ENCODE results near the gene MCTP1. TPM values are rescaled to one million over a fixed set of nuclear protein-coding genes. Genes with fewer than 3 reads are reported as not detected.
"Not testable (repeated sequence)": the region's sequence is repeated elsewhere in the genome, so short reads cannot be mapped to it uniquely, and the experiment has no call there.

Gene MCTP1
- total and polyA plus RNA-seq, 8 donors: 4.4 to 55.1 (median 5.9) TPM

- H3K27me3 ChIP-seq: no peaks in the 10 kb centered on the region
- no peak overlapping the region for H3K27ac ChIP-seq
- peak; percentile 99 for ATAC-seq
- DNase-seq: peak in 2 of 4 donors; percentile 46 to 61
- H3K4me1 ChIP-seq: peaks cover 0 to 5% of the 10 kb centered on the region in 2 donors
- H3K36me3 ChIP-seq: no peaks in the 10 kb centered on the region
- H3K9me3 ChIP-seq: no peaks in the 10 kb centered on the region
- no peak overlapping the region for H3K4me3 ChIP-seq
- intact Hi-C loops (cut with DNase I): loop anchor here in 1 of 2 donors (10.0 kb wide), 1 partner anchor 296 kb away; no protein-coding TSS in a partner anchor
- TF ChIP-seq CTCF (IDR thresholded peaks at IDR 0.05): peak; percentile 58 to 73
Observed at GRCh38 chr5:94968507-94969095, 316.3 kb downstream of the MCTP1 start.

GRCh38 chr5:94967525-94967924 lies 317.4 kb downstream of the MCTP1 start:
- Histone ChIP-seq H3K4me3 (no peak overlapping the region), H3K9me3 (no peaks in the 10 kb centered on the region), H3K36me3 (no peaks in the 10 kb centered on the region), H3K27me3 (no peaks in the 10 kb centered on the region), H3K27ac (no peak overlapping the region), H3K4me1 (peaks cover 0 to 5% of the 10 kb centered on the region in 2 donors)
- ATAC-seq (no peak), DNase-seq (no peak)
- TF ChIP-seq CTCF (IDR thresholded peaks at IDR 0.05): no peak
- intact Hi-C loops (cut with DNase I): loop anchor here in 1 of 2 donors (10.0 kb wide), 1 partner anchor 297 kb away; no protein-coding TSS in a partner anchor

- H3K27ac ChIP-seq; DNase-seq; H3K4me3 ChIP-seq; H3K27me3 ChIP-seq; intact Hi-C loops (cut with DNase I); H3K36me3 ChIP-seq; ATAC-seq; H3K4me1 ChIP-seq: not testable (repeated sequence)
- H3K9me3 ChIP-seq: peaks cover 0 to 21% of the 10 kb centered on the region in 2 donors
Observed at GRCh38 chr5:94959279-94959678, 325.6 kb downstream of the MCTP1 start.

DNA sequence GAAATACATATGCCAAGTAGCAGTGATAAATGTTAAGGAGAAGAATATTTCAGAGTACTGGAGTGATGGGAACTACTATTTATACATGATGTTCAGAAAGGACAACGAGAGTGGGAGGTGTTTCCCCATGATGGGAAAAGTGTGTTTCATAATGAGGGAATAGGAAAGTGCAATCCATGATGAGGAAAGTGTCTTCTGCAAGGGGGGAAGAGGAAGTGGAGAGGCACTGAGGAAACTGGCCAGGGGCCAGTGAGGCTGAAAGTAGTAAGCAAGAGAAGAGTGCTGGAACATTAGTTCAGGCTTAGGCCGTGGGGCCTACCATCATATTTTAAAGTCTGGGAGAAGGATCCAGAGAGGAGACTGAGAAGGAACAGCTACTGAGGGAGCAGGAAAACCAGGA lies 339.2 kb downstream of the MCTP1 start:
- TF ChIP-seq CTCF (IDR thresholded peaks at IDR 0.05): no peak
- no peak for ATAC-seq
- peak overlapping the region in 1 of 2 donors; percentile 66 for H3K27ac ChIP-seq
- no peak overlapping the region for H3K4me3 ChIP-seq
- peaks cover 0 to 8% of the 10 kb centered on the region in 2 donors for H3K36me3 ChIP-seq
- DNase-seq: peak in 2 of 4 donors; percentile 45 to 65
- H3K27me3 ChIP-seq: no peaks in the 10 kb centered on the region
- peaks cover 0 to 17% of the 10 kb centered on the region in 2 donors for H3K4me1 ChIP-seq
- intact Hi-C loops (cut with DNase I): no loop called here
- no peaks in the 10 kb centered on the region for H3K9me3 ChIP-seq

GRCh38 chr5:94944160-94944559 lies 340.7 kb downstream of the MCTP1 start:
- H3K4me3 ChIP-seq: no peak overlapping the region
- H3K27ac ChIP-seq: no peak overlapping the region
- TF ChIP-seq CTCF (IDR thresholded peaks at IDR 0.05): no peak
- intact Hi-C loops (cut with DNase I): no loop called here
- H3K36me3 ChIP-seq: peaks cover 0 to 18% of the 10 kb centered on the region in 2 donors
- H3K4me1 ChIP-seq: peaks cover 0 to 17% of the 10 kb centered on the region in 2 donors
- no peaks in the 10 kb centered on the region for H3K9me3 ChIP-seq
- ATAC-seq (no peak), DNase-seq (no peak)
- no peaks in the 10 kb centered on the region for H3K27me3 ChIP-seq
